Activated T-helper 1 cell treated with anti-CD3 and anti-CD28 coated beads, Interleukin-12 subunit alpha, Interleukin-12 subunit beta, Interleukin-2, Interleukin-4 antibody, amounts not matched to agents 30 ng/mL and 10 ng/mL and 1 ng/mL, durations not matched to agents 14 hours and 24 hours and 36 hours (primary cell): Measurements from ENCODE around the gene PYGB. TPM values are rescaled to one million over a fixed set of nuclear protein-coding genes. Genes with fewer than 3 reads are reported as not detected.
"Not testable (repeated sequence)": the region's sequence is repeated elsewhere in the genome, so short reads cannot be mapped to it uniquely, and the experiment has no call there.

Experiments
- DNase-seq: peaks from one replicate; pipeline ENCODE4 v3.0.0; 2021; ENCODE audit warnings: low spot score
- H3K27ac Mint-ChIP-seq: one replicate; pipeline ENCODE4 v1.8.0; 2021; ENCODE audit warnings: mild to moderate bottlenecking, mixed read lengths
- H3K27me3 Mint-ChIP-seq: one replicate; pipeline ENCODE4 v1.8.0; 2022; ENCODE audit warnings: mild to moderate bottlenecking, moderate library complexity, mixed read lengths; ENCODE audit not compliant: insufficient read depth
- H3K36me3 Mint-ChIP-seq: one replicate; pipeline ENCODE4 v1.8.0; 2021; ENCODE audit warnings: low read depth, mixed read lengths
- H3K4me1 Mint-ChIP-seq: one replicate; pipeline ENCODE4 v1.8.0; 2021; ENCODE audit warnings: low read depth, mixed read lengths
- H3K4me3 Mint-ChIP-seq: one replicate; pipeline ENCODE4 v1.8.0; 2021; ENCODE audit warnings: mild to moderate bottlenecking, moderate library complexity, mixed read lengths
- H3K9me3 Mint-ChIP-seq: one replicate; pipeline ENCODE4 v1.8.0; 2021; ENCODE audit warnings: mixed read lengths
- intact Hi-C: fragments of 100-400 bp; cut with micrococcal nuclease; formaldehyde crosslinking; loops from one replicate; pipeline ENCODE4 v1.15.1; 2024
- total RNA-seq: library from RNA; stranded (reverse); gene quantifications from 2 replicates; pipeline ENCODE4 v1.2.3, GENCODE V29; 2022

Gene PYGB
- total RNA-seq, 1 donor from 2014 or later: 38.5 TPM

GRCh38 chr20:25259358-25259757 is 11.5 kb downstream of the PYGB start:
- H3K4me3 Mint-ChIP-seq: no peak overlapping the region
- peaks cover 22% of the 10 kb centered on the region for H3K4me1 Mint-ChIP-seq
- no peak for DNase-seq
- H3K9me3 Mint-ChIP-seq: no peaks in the 10 kb centered on the region
- H3K27ac Mint-ChIP-seq: no peak overlapping the region
- no peaks in the 10 kb centered on the region for H3K27me3 Mint-ChIP-seq
- H3K36me3 Mint-ChIP-seq: peaks cover 32% of the 10 kb centered on the region
- intact Hi-C loops: no loop called here

GRCh38 chr20:25259788-25260254 is 11.9 kb downstream of the PYGB start:
- H3K4me1 Mint-ChIP-seq: peaks cover 22% of the 10 kb centered on the region
- H3K27me3 Mint-ChIP-seq: no peaks in the 10 kb centered on the region
- DNase-seq: no peak
- intact Hi-C loops: no loop called here
- H3K27ac Mint-ChIP-seq: peak overlapping the region; percentile 15
- H3K36me3 Mint-ChIP-seq: peaks cover 35% of the 10 kb centered on the region
- H3K9me3 Mint-ChIP-seq: no peaks in the 10 kb centered on the region
- no peak overlapping the region for H3K4me3 Mint-ChIP-seq

GRCh38 chr20:25260770-25261437 is 13.0 kb downstream of the PYGB start:
- Mint-ChIP-seq H3K4me1 (peaks cover 22% of the 10 kb centered on the region), H3K36me3 (peaks cover 35% of the 10 kb centered on the region)
- H3K9me3 Mint-ChIP-seq, DNase-seq, H3K27me3 Mint-ChIP-seq, H3K4me3 Mint-ChIP-seq, H3K27ac Mint-ChIP-seq, intact Hi-C loops: not testable (repeated sequence)

GRCh38 chr20:25269057-25269832 is 21.4 kb downstream of the PYGB start:
- Mint-ChIP-seq H3K27ac (no peak overlapping the region), H3K4me1 (peaks cover 6% of the 10 kb centered on the region), H3K36me3 (peaks cover 5% of the 10 kb centered on the region), H3K4me3 (no peak overlapping the region), H3K9me3 (no peaks in the 10 kb centered on the region), H3K27me3 (no peaks in the 10 kb centered on the region)
- DNase-seq: no peak
- intact Hi-C loops: no loop called here

- Mint-ChIP-seq H3K4me1 (peaks cover 6% of the 10 kb centered on the region), H3K4me3 (no peak overlapping the region), H3K9me3 (no peaks in the 10 kb centered on the region), H3K36me3 (peaks cover 1% of the 10 kb centered on the region), H3K27ac (no peak overlapping the region), H3K27me3 (no peaks in the 10 kb centered on the region)
- no peak for DNase-seq
- intact Hi-C loops: no loop called here
Observed at GRCh38 chr20:25269833-25270170, 21.9 kb downstream of the PYGB start.

- Mint-ChIP-seq H3K27ac (no peak overlapping the region), H3K9me3 (no peaks in the 10 kb centered on the region), H3K4me1 (peaks cover 6% of the 10 kb centered on the region), H3K4me3 (no peak overlapping the region), H3K27me3 (no peaks in the 10 kb centered on the region), H3K36me3 (peaks cover 1% of the 10 kb centered on the region)
- intact Hi-C loops: no loop called here
- no peak for DNase-seq
Observed at GRCh38 chr20:25270829-25271251, 23.0 kb downstream of the PYGB start.

GRCh38 chr20:25271486-25272222 is 23.8 kb downstream of the PYGB start:
- no peak for DNase-seq
- Mint-ChIP-seq H3K9me3 (no peaks in the 10 kb centered on the region), H3K36me3 (peaks cover 1% of the 10 kb centered on the region), H3K4me3 (no peak overlapping the region), H3K27me3 (no peaks in the 10 kb centered on the region), H3K4me1 (peaks cover 3% of the 10 kb centered on the region), H3K27ac (no peak overlapping the region)
- intact Hi-C loops: no loop called here

GRCh38 chr20:25272223-25273000 is 24.5 kb downstream of the PYGB start:
- Mint-ChIP-seq H3K4me1 (no peaks in the 10 kb centered on the region), H3K27ac (no peak overlapping the region), H3K9me3 (no peaks in the 10 kb centered on the region), H3K4me3 (no peak overlapping the region), H3K36me3 (peaks cover 1% of the 10 kb centered on the region), H3K27me3 (no peaks in the 10 kb centered on the region)
- intact Hi-C loops: no loop called here
- DNase-seq: no peak

- intact Hi-C loops: no loop called here
- no peaks in the 10 kb centered on the region for H3K27me3 Mint-ChIP-seq
- peaks cover 3% of the 10 kb centered on the region for H3K36me3 Mint-ChIP-seq
- H3K4me1 Mint-ChIP-seq: no peaks in the 10 kb centered on the region
- no peak overlapping the region for H3K4me3 Mint-ChIP-seq
- no peak overlapping the region for H3K27ac Mint-ChIP-seq
- H3K9me3 Mint-ChIP-seq: no peaks in the 10 kb centered on the region
- DNase-seq: no peak
Observed at GRCh38 chr20:25273046-25273445, 25.2 kb downstream of the PYGB start.

GRCh38 chr20:25273541-25274358 is 25.9 kb downstream of the PYGB start:
- H3K4me1 Mint-ChIP-seq: no peaks in the 10 kb centered on the region
- H3K4me3 Mint-ChIP-seq: no peak overlapping the region
- H3K27me3 Mint-ChIP-seq: no peaks in the 10 kb centered on the region
- H3K27ac Mint-ChIP-seq: no peak overlapping the region
- no peak for DNase-seq
- H3K9me3 Mint-ChIP-seq: no peaks in the 10 kb centered on the region
- intact Hi-C loops: no loop called here
- H3K36me3 Mint-ChIP-seq: peaks cover 3% of the 10 kb centered on the region

- intact Hi-C loops: no loop called here
- DNase-seq: no peak
- Mint-ChIP-seq H3K27me3 (no peaks in the 10 kb centered on the region), H3K9me3 (no peaks in the 10 kb centered on the region), H3K4me3 (no peak overlapping the region), H3K36me3 (peaks cover 2% of the 10 kb centered on the region), H3K4me1 (no peaks in the 10 kb centered on the region), H3K27ac (no peak overlapping the region)
Observed at GRCh38 chr20:25274481-25274880, 26.6 kb downstream of the PYGB start.
